ENCODE data around the gene SBF2.
"Not testable (repeated sequence)": the region's sequence is repeated elsewhere in the genome, so short reads cannot be mapped to it uniquely, and the experiment has no call there.

Gene SBF2

DNA sequence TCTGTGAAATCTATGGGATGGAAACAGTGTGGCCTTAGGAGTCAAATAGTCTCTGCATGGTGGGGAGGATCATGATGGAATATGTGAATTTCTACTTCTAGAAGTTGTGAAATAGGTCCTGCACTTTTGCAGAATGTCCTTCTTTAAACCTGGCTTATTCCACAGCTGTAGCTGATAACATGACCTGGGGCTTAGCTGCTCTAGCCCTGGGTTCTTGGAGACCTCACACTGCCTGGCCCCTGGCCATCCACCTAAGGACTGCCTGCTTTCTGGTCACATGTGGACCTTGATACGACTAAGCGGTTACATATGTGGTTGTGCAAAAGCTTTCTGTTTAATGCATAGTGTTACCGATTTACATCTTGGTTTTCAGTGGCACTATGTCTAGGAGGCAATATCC, 541.9 kb downstream of the SBF2 start:
- Histone ChIP-seq H3K4me1 (ENCODE audit: insufficient read depth, low read length) (peaks cover 6% of the 10 kb centered on the region), H3K27ac (ENCODE audit: low read depth, low read length) (no peak overlapping the region), H3K27me3 (ENCODE audit: control insufficient read depth in 1 of 2, insufficient read depth in 2 of 2, low read length in 2 of 2) (no peaks in the 10 kb centered on the region), H3K36me3 (ENCODE audit: insufficient read depth, low read length) (peaks cover 7% of the 10 kb centered on the region), H3K9me3 (ENCODE audit: low read length) (no peaks in the 10 kb centered on the region), H3K9ac (ENCODE audit: low read length) (no peak overlapping the region), H3K4me3 (ENCODE audit: low read depth in 1 of 2, low read length in 2 of 2) (no peak overlapping the region)

GRCh38 chr11:9750551-9750950, 543.5 kb downstream of the SBF2 start:
- Histone ChIP-seq H3K4me3 (ENCODE audit: low read depth in 1 of 2, low read length in 2 of 2) (no peak overlapping the region), H3K27ac (ENCODE audit: low read depth, low read length) (no peak overlapping the region), H3K4me1 (ENCODE audit: insufficient read depth, low read length) (peaks cover 6% of the 10 kb centered on the region), H3K36me3 (ENCODE audit: insufficient read depth, low read length) (peaks cover 7% of the 10 kb centered on the region), H3K27me3 (ENCODE audit: control insufficient read depth in 1 of 2, insufficient read depth in 2 of 2, low read length in 2 of 2) (no peaks in the 10 kb centered on the region), H3K9ac (ENCODE audit: low read length) (no peak overlapping the region), H3K9me3 (ENCODE audit: low read length) (no peaks in the 10 kb centered on the region)

DNA sequence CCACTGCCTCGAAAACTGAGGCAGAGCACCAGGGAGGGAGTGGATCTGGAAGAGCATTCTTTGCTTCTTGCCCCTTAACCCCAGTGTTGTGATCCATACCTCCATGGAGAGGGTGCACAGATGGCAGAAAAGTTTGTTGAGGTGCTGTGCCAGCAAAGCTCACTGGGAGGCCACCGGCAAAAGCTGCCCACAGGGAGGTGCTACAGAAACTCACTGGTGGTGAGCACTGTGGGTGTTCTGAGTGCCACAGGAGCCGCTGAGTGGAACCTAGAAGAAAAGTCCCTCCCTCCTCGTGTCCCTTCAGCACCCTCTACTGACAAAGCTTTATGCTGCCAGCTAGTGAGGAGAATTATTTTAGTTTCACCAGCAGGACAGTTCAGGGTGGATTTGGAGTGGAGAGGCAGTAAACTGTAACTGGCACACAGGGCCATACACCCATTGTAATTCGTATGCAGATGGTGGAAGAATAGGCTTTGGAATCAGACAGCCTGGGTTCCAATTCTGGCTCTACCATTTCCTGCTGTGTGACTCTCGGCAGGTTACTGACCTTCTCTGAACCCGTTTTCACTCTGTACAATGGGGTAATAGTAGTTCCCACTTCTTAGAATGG, 545.6 kb downstream of the SBF2 start:
- H3K36me3 ChIP-seq (ENCODE audit: insufficient read depth, low read length), result peaks cover 7% of the 10 kb centered on the region
- peaks cover 6% of the 10 kb centered on the region for H3K4me1 ChIP-seq (ENCODE audit: insufficient read depth, low read length)
- peak overlapping the region; percentile 10 for H3K9ac ChIP-seq (ENCODE audit: low read length)
- H3K27me3 ChIP-seq (ENCODE audit: control insufficient read depth in 1 of 2, insufficient read depth in 2 of 2, low read length in 2 of 2), result no peaks in the 10 kb centered on the region
- no peak overlapping the region for H3K4me3 ChIP-seq (ENCODE audit: low read depth in 1 of 2, low read length in 2 of 2)
- no peak overlapping the region for H3K27ac ChIP-seq (ENCODE audit: low read depth, low read length)
- H3K9me3 ChIP-seq (ENCODE audit: low read length), result no peaks in the 10 kb centered on the region

DNA sequence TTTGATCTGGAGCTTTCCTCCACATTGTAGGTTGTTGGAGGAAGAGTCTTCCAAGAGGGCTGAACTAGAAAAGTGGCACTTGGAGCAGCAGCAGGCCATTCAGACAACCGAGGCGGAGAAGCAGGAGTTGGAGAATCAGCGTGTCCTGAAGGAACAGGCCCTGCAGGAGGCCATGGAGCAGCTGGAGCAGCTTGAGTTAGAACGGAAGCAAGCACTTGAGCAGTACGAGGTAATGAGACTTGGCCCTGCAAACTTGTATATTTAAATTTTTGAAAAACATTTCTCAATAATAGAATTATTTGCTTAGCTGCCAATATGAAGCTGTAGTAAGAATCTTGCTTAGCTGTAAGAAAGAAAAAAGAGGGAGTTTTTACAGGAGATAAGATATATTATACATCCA, 546.2 kb downstream of the SBF2 start:
- H3K27ac ChIP-seq (ENCODE audit: low read depth, low read length), result no peak overlapping the region
- peaks cover 6% of the 10 kb centered on the region for H3K4me1 ChIP-seq (ENCODE audit: insufficient read depth, low read length)
- H3K27me3 ChIP-seq (ENCODE audit: control insufficient read depth in 1 of 2, insufficient read depth in 2 of 2, low read length in 2 of 2), result no peaks in the 10 kb centered on the region
- no peak overlapping the region for H3K4me3 ChIP-seq (ENCODE audit: low read depth in 1 of 2, low read length in 2 of 2)
- H3K9me3 ChIP-seq (ENCODE audit: low read length), result no peaks in the 10 kb centered on the region
- peak overlapping the region; percentile 10 for H3K9ac ChIP-seq (ENCODE audit: low read length)
- peaks cover 7% of the 10 kb centered on the region for H3K36me3 ChIP-seq (ENCODE audit: insufficient read depth, low read length)

GRCh38 chr11:9747229-9747628, 546.8 kb downstream of the SBF2 start:
- Histone ChIP-seq H3K4me1 (ENCODE audit: insufficient read depth, low read length) (peaks cover 6% of the 10 kb centered on the region), H3K36me3 (ENCODE audit: insufficient read depth, low read length) (peaks cover 7% of the 10 kb centered on the region), H3K27ac (ENCODE audit: low read depth, low read length) (no peak overlapping the region), H3K27me3 (ENCODE audit: control insufficient read depth in 1 of 2, insufficient read depth in 2 of 2, low read length in 2 of 2) (no peaks in the 10 kb centered on the region), H3K9ac (ENCODE audit: low read length) (no peak overlapping the region), H3K4me3 (ENCODE audit: low read depth in 1 of 2, low read length in 2 of 2) (no peak overlapping the region), H3K9me3 (ENCODE audit: low read length) (no peaks in the 10 kb centered on the region)

DNA sequence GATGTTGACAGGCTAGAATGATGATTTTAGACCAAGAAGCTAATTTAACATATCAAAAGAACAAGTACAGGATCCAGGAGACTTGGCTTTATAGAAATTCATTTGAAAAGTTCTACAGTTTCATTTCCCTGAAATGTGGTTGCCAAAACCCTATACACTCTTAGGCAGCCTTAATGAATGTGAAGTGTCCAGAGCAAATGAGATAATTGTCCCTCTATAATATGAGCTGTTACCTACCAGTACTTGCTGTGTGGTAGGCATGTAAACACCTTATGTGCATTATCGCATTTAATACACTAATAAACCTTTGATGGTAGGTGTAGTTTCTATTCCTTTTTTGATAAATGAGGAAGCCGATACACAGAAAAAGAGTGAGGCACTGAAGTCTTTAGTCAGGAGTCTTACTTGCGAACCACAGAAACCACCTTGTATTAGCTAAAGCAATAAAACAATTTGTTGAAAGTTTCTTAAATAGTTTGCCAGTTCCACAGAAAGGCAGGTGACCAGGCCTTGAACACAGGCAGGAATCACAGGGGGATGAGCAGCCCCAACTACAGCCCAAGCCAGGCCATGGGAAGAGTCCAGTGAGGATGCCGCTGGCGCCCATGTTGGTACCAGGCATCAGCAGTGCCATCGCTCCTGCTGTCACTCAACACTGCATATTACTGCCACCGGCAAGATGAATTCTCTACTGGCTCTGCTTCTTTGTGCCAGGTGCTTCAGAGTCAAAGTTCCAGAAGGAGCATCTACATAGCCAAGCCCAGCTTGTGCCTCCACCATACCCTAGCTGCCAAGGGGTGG, 548.4 kb downstream of the SBF2 start:
- Histone ChIP-seq H3K9ac (ENCODE audit: low read length) (no peak overlapping the region), H3K4me3 (ENCODE audit: low read depth in 1 of 2, low read length in 2 of 2) (no peak overlapping the region), H3K27me3 (ENCODE audit: control insufficient read depth in 1 of 2, insufficient read depth in 2 of 2, low read length in 2 of 2) (no peaks in the 10 kb centered on the region), H3K4me1 (ENCODE audit: insufficient read depth, low read length) (peaks cover 6% of the 10 kb centered on the region), H3K27ac (ENCODE audit: low read depth, low read length) (no peak overlapping the region), H3K36me3 (ENCODE audit: insufficient read depth, low read length) (peaks cover 8% of the 10 kb centered on the region), H3K9me3 (ENCODE audit: low read length) (no peaks in the 10 kb centered on the region)

DNA sequence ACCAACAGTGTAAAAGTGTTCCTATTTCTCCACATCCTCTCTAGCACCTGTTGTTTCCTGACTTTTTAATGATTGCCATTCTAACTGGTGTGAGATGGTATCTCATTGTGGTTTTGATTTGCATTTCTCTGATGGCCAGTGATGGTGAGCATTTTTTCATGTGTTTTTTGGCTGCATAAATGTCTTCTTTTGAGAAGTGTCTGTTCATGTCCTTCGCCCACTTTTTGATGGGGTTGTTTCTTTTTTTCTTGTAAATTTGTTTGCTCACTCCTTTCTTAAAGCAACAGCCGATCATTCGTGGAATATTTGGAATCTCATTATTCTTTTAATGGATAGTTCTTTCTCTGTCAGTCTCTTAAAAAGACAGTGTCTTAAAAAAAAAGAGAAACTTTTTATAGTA, 550.5 kb downstream of the SBF2 start:
- H3K27ac ChIP-seq (ENCODE audit: low read depth, low read length); H3K9ac ChIP-seq (ENCODE audit: low read length); H3K9me3 ChIP-seq (ENCODE audit: low read length); H3K4me3 ChIP-seq (ENCODE audit: low read depth in 1 of 2, low read length in 2 of 2); H3K27me3 ChIP-seq (ENCODE audit: control insufficient read depth in 1 of 2, insufficient read depth in 2 of 2, low read length in 2 of 2); H3K4me1 ChIP-seq (ENCODE audit: insufficient read depth, low read length): not testable (repeated sequence)
- H3K36me3 ChIP-seq (ENCODE audit: insufficient read depth, low read length), result peaks cover 22% of the 10 kb centered on the region

GRCh38 chr11:9741260-9741659, 552.8 kb downstream of the SBF2 start:
- peaks cover 8% of the 10 kb centered on the region for H3K4me1 ChIP-seq (ENCODE audit: insufficient read depth, low read length)
- no peaks in the 10 kb centered on the region for H3K27me3 ChIP-seq (ENCODE audit: control insufficient read depth in 1 of 2, insufficient read depth in 2 of 2, low read length in 2 of 2)
- no peaks in the 10 kb centered on the region for H3K9me3 ChIP-seq (ENCODE audit: low read length)
- H3K27ac ChIP-seq (ENCODE audit: low read depth, low read length), result no peak overlapping the region
- no peak overlapping the region for H3K4me3 ChIP-seq (ENCODE audit: low read depth in 1 of 2, low read length in 2 of 2)
- H3K9ac ChIP-seq (ENCODE audit: low read length), result no peak overlapping the region
- peaks cover 34% of the 10 kb centered on the region for H3K36me3 ChIP-seq (ENCODE audit: insufficient read depth, low read length)

- H3K27ac ChIP-seq (ENCODE audit: low read depth, low read length), result no peak overlapping the region
- H3K9ac ChIP-seq (ENCODE audit: low read length), result no peak overlapping the region
- H3K4me3 ChIP-seq (ENCODE audit: low read depth in 1 of 2, low read length in 2 of 2), result no peak overlapping the region
- H3K9me3 ChIP-seq (ENCODE audit: low read length), result no peaks in the 10 kb centered on the region
- peaks cover 8% of the 10 kb centered on the region for H3K4me1 ChIP-seq (ENCODE audit: insufficient read depth, low read length)
- peaks cover 36% of the 10 kb centered on the region for H3K36me3 ChIP-seq (ENCODE audit: insufficient read depth, low read length)
- no peaks in the 10 kb centered on the region for H3K27me3 ChIP-seq (ENCODE audit: control insufficient read depth in 1 of 2, insufficient read depth in 2 of 2, low read length in 2 of 2)
Measured at GRCh38 chr11:9740202-9740883, 553.7 kb downstream of the SBF2 start.

DNA sequence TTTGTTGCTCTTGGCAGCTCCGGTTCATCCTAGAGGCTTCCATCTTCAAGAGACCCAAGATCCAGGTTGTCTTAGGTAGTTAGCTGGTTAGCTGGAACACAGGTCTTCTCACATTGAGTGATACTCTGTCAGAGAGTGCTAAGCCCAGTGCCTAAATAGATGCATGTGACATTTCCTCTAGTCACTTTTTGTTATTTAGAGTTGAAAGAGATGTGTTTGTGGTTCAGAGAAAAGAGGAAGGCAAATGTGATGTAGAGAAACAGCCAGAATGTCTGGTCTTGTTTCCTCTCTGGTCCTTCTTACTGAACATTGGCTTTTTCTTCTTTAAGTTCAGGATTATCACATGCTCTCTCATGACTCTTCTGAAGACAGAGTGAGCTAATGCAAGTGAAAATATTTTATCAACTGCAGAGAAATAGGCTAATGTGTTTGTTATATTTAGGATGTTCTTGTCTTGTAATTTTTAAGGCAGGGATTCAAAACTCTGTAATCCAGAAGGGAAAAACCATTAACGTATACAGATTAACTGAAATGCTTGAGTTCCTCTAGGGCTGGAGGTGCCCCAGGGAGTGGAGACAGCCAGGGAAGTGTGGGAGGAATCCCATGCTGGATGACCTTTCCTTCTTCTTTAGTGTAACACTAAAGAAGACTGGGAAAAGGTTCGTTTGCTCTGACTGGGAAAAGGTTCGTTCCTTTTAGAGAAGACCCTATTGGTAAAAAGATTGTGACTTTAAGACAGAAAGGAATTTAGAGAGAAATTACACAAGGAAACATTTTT, 554.7 kb downstream of the SBF2 start:
- no peak overlapping the region for H3K27ac ChIP-seq (ENCODE audit: low read depth, low read length)
- H3K9ac ChIP-seq (ENCODE audit: low read length), result no peak overlapping the region
- H3K4me3 ChIP-seq (ENCODE audit: low read depth in 1 of 2, low read length in 2 of 2), result no peak overlapping the region
- peaks cover 36% of the 10 kb centered on the region for H3K36me3 ChIP-seq (ENCODE audit: insufficient read depth, low read length)
- H3K4me1 ChIP-seq (ENCODE audit: insufficient read depth, low read length), result peaks cover 8% of the 10 kb centered on the region
- H3K27me3 ChIP-seq (ENCODE audit: control insufficient read depth in 1 of 2, insufficient read depth in 2 of 2, low read length in 2 of 2), result no peaks in the 10 kb centered on the region
- no peaks in the 10 kb centered on the region for H3K9me3 ChIP-seq (ENCODE audit: low read length)

GRCh38 chr11:9738707-9739106, 555.3 kb downstream of the SBF2 start:
- Histone ChIP-seq H3K4me3 (ENCODE audit: low read depth in 1 of 2, low read length in 2 of 2) (no peak overlapping the region), H3K36me3 (ENCODE audit: insufficient read depth, low read length) (peaks cover 36% of the 10 kb centered on the region), H3K9me3 (ENCODE audit: low read length) (no peaks in the 10 kb centered on the region), H3K4me1 (ENCODE audit: insufficient read depth, low read length) (peaks cover 8% of the 10 kb centered on the region), H3K9ac (ENCODE audit: low read length) (no peak overlapping the region), H3K27me3 (ENCODE audit: control insufficient read depth in 1 of 2, insufficient read depth in 2 of 2, low read length in 2 of 2) (no peaks in the 10 kb centered on the region), H3K27ac (ENCODE audit: low read depth, low read length) (no peak overlapping the region)

Measured in muscle layer of colon (tissue), 2 donors.